HL-60/S4 treated with phorbol 12-myristate 13-acetate at 8.2 ng/mL for 4 days and 3 days (cell line): ENCODE results near the gene RIC1.

Source experiments
- in situ Hi-C: fragments of 300-500 bp; cut with MboI; formaldehyde crosslinking; loops from 2 replicates; pipeline ENCODE4 v1.15.0; 2022; ENCODE audit warnings: low sequenced_read_pairs

RIC1 gene

DNA sequence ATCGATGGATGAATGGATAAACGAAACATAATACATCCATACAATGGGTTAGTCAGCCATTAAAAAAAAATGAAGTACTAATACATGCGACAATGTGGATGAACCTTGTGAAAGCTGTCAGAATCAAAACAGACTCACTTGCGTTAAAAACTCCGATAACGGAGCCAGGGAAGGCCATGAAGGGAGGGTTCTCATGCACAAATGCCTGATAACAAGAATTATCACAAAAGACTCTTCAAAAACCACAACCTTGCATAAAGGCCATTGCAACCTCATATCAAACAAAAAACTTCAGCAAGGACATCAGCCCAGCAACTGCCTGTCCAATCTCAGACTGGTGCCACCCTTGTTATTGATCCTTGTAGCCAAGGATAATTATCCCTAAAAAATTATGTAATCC, 190.3 kb downstream of the RIC1 start:
- in situ Hi-C loops = no loop called here

DNA sequence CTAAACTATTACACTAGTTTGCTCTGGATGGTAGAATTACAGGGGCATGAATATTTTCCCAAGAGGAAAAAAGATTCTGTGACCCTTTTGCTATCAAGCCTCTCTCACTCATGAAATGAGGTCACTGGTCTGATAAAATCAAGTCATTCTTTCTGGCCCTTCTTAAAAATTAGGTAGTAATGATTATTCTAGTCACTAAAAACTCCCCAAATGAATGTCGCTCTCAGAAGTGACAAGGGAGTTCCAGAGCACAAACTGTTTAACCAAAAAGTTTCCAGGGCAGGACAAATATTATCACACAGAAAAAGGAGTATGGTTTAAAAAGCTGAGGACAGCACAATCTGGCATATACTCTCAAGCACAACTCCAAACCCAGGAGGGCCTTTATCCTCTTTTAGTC, 191.5 kb downstream of the RIC1 start:
- in situ Hi-C loops = no loop called here

DNA sequence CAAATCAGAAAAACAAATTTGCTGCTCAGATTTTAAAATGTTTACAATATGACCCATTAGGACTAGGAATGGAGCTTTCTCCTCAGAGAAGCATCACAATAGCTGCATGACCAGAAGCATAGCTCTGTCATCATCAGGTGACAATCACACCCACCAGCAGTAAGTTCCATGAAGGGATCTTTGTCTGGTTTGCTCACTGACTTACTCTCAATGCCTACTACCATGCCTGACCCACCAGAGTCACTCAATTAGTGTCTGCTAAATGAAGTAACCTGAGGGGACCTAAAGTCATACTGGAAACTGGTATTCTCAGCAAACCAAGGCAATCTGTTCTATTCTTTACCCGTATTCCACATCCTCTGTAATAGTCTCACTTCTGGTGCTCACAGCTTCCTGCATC, 196.3 kb downstream of the RIC1 start:
- in situ Hi-C loops = no loop called here
